Subcutaneous adipose tissue (tissue), 4 donors: ENCODE data around the gene FGFRL1. TPM values are rescaled to one million over a fixed set of nuclear protein-coding genes. Genes with fewer than 3 reads are reported as not detected.

Source experiments
- CTCF ChIP-seq: fragments of 450-650 bp; IDR thresholded peaks from one replicate; pipeline ENCODE4 v1.5.1; 2016; ENCODE audit warnings: low read depth, mild to moderate bottlenecking, control low read depth, antibody characterized with exemption, moderate library complexity
- total RNA-seq, 4 donors: library from RNA; depleted of rRNA; stranded (reverse); fragments of >200 nt; gene quantifications; one replicate each; pipeline ENCODE4 v1.1.0, GENCODE V29; 2016

Gene FGFRL1
- total RNA-seq, 4 donors from 2014 or later: 12.6 to 113 (median 22.7) TPM

GRCh38 chr4:1012034-1012739 lies 761 bp downstream of the FGFRL1 start:
- TF ChIP-seq CTCF: no peak

GRCh38 chr4:1013225-1014073 lies 2.0 kb downstream of the FGFRL1 start:
- TF ChIP-seq CTCF: no peak

GRCh38 chr4:1014291-1015167 lies 3.1 kb downstream of the FGFRL1 start:
- TF ChIP-seq CTCF: no peak

- TF ChIP-seq CTCF: no peak
Observed at GRCh38 chr4:1015179-1015578, 3.8 kb downstream of the FGFRL1 start.

GRCh38 chr4:1015746-1016145 lies 4.3 kb downstream of the FGFRL1 start:
- TF ChIP-seq CTCF: no peak

- no peak for TF ChIP-seq CTCF
Observed at GRCh38 chr4:1017211-1017610, 5.8 kb downstream of the FGFRL1 start.
